Keratinocyte (primary cell): ENCODE measurements around the gene BBX. TPM values are rescaled to one million over a fixed set of nuclear protein-coding genes. Genes with fewer than 3 reads are reported as not detected.

Experiments
- DNase-seq: peaks from one replicate; pipeline ENCODE4 v3.0.0-alpha.2; 2011; ENCODE audit warnings: low read depth, missing footprints, low spot score
- FAIRE-seq: peaks from 2 replicates; lab custom pipeline; 2011; peaks lifted over from hg19 to GRCh38; lab: Jason Lieb, UNC
- H2AFZ ChIP-seq: 2 replicates; pipeline ENCODE4 v1.6.0; 2012; ENCODE audit warnings: low read length, control low read depth, inconsistent platforms; ENCODE audit not compliant: control insufficient read depth
- H3K27ac ChIP-seq: 2 replicates; pipeline ENCODE4 v1.5.1; 2011; ENCODE audit warnings: low read length; ENCODE audit not compliant: control insufficient read depth, insufficient read depth
- H3K27me3 ChIP-seq: 3 replicates; pipeline ENCODE4 v1.6.0; 2011; ENCODE audit warnings: low read length; ENCODE audit not compliant: control insufficient read depth, insufficient read depth; ENCODE audit errors: extremely low read depth
- H3K36me3 ChIP-seq, 2 experiments: 2 replicates in 1 of 2; 3 replicates in 1 of 2; pipeline ENCODE4 v1.5.1; 2011; ENCODE audit warnings: low read length in 2 of 2, mild to moderate bottlenecking in 1 of 2; ENCODE audit not compliant: control insufficient read depth in 2 of 2, insufficient read depth in 2 of 2; ENCODE audit errors: extremely low read depth in 1 of 2
- H3K4me1 ChIP-seq: 3 replicates; pipeline ENCODE4 v1.5.1; 2011; ENCODE audit warnings: low read length; ENCODE audit not compliant: control insufficient read depth, insufficient read depth; ENCODE audit errors: extremely low read depth
- H3K4me2 ChIP-seq: 3 replicates; pipeline ENCODE4 v1.6.0; 2011; ENCODE audit warnings: low read depth, low read length; ENCODE audit not compliant: control insufficient read depth, insufficient read depth; ENCODE audit errors: extremely low read depth
- H3K4me3 ChIP-seq, 3 experiments: fragments of 200-600 bp in 1 of 3; sonication (generic) in 1 of 3; 2 replicates in 2 of 3; 3 replicates in 1 of 3; pipeline ENCODE4 v1.5.1; 2011 to 2016; ENCODE audit warnings: low read length in 3 of 3, mild to moderate bottlenecking in 3 of 3, control low read depth in 2 of 3, inconsistent platforms in 1 of 3, low read depth in 1 of 3, mixed read lengths in 1 of 3, mixed run types in 1 of 3, moderate library complexity in 1 of 3; ENCODE audit not compliant: control insufficient read depth in 2 of 3, insufficient read depth in 2 of 3; ENCODE audit errors: extremely low read depth in 1 of 3
- H3K79me2 ChIP-seq: 2 replicates; pipeline ENCODE4 v1.6.0; 2012; ENCODE audit warnings: low read length; ENCODE audit not compliant: control insufficient read depth, insufficient read depth
- H3K9ac ChIP-seq: 3 replicates; pipeline ENCODE4 v1.6.0; 2011; ENCODE audit warnings: low read length; ENCODE audit not compliant: control insufficient read depth, insufficient read depth; ENCODE audit errors: extremely low read depth
- H3K9me1 ChIP-seq: 3 replicates; pipeline ENCODE4 v1.6.0; 2011; ENCODE audit warnings: low read length; ENCODE audit not compliant: control insufficient read depth, insufficient read depth; ENCODE audit errors: extremely low read depth
- H3K9me3 ChIP-seq: 2 replicates; pipeline ENCODE4 v1.5.1; 2012; ENCODE audit warnings: low read depth, low read length; ENCODE audit not compliant: control insufficient read depth
- H4K20me1 ChIP-seq: 3 replicates; pipeline ENCODE4 v1.6.0; 2011; ENCODE audit warnings: low read length; ENCODE audit not compliant: control insufficient read depth, insufficient read depth; ENCODE audit errors: extremely low read depth
- EZH2 ChIP-seq: IDR thresholded peaks from one replicate; pipeline ENCODE4 v1.6.1; 2012; ENCODE audit warnings: inconsistent platforms, mild to moderate bottlenecking, low read length, moderate library complexity
- dilution Hi-C: fragments of 300-500 bp; cut with MboI; formaldehyde crosslinking; loops from one replicate; pipeline ENCODE4 v1.7.0; 2020; ENCODE audit warnings: low sequenced_read_pairs; ENCODE audit not compliant: extremely low pct_ligation_motif_present
- polyA plus RNA-seq, 5 experiments: library from polyadenylated mRNA; depleted of rRNA in 3 of 5; stranded (reverse) in 3 of 5; stranded (forward) in 1 of 5; unstranded in 1 of 5; fragments of >200 nt; gene quantifications; 1 replicate in 1 of 5; 2 replicates in 3 of 5; 3 replicates in 1 of 5; pipeline versions ENCODE4 v1.2.1 to v1.2.3, GENCODE V29; 2011 to 2012; ENCODE audit warnings: missing spikeins in 2 of 5, low read depth in 1 of 5, low replicate concordance in 1 of 5
- TF ChIP-seq, protein P1 (sequence below), 3 experiments: IDR thresholded peaks in 1 of 3; conservative IDR thresholded peaks in 1 of 3; optimal IDR thresholded peaks in 1 of 3; 2 replicates in 2 of 3; 3 replicates in 1 of 3; pipeline versions ENCODE3 to v1.5.1; 2011; ENCODE audit warnings: low read length in 3 of 3, mild to moderate bottlenecking in 3 of 3, moderate library complexity in 2 of 3, control low read depth in 1 of 3, inconsistent platforms in 1 of 3; ENCODE audit not compliant: insufficient read depth in 2 of 3; ENCODE audit errors: extremely low read depth in 1 of 3

Gene BBX
- polyA plus RNA-seq, 1 donor (not counting 4 experiments of a cell fraction or from before 2014, with no cell fraction given): 43.4 TPM

- Histone ChIP-seq H3K36me3 (no peaks in the 10 kb centered on the region), H4K20me1 (no peaks in the 10 kb centered on the region), H3K9me3 (no peaks in the 10 kb centered on the region), H3K4me3 (no peak overlapping the region), H3K27me3 (peaks cover 5% of the 10 kb centered on the region), H3K9me1 (no peaks in the 10 kb centered on the region), H3K27ac (no peak overlapping the region), H3K9ac (no peak overlapping the region), H2AFZ (no peak overlapping the region), H3K4me2 (no peak overlapping the region), H3K79me2 (no peaks in the 10 kb centered on the region), H3K4me1 (no peaks in the 10 kb centered on the region)
- FAIRE-seq (no peak), DNase-seq (no peak)
- TF ChIP-seq, protein P1, sequence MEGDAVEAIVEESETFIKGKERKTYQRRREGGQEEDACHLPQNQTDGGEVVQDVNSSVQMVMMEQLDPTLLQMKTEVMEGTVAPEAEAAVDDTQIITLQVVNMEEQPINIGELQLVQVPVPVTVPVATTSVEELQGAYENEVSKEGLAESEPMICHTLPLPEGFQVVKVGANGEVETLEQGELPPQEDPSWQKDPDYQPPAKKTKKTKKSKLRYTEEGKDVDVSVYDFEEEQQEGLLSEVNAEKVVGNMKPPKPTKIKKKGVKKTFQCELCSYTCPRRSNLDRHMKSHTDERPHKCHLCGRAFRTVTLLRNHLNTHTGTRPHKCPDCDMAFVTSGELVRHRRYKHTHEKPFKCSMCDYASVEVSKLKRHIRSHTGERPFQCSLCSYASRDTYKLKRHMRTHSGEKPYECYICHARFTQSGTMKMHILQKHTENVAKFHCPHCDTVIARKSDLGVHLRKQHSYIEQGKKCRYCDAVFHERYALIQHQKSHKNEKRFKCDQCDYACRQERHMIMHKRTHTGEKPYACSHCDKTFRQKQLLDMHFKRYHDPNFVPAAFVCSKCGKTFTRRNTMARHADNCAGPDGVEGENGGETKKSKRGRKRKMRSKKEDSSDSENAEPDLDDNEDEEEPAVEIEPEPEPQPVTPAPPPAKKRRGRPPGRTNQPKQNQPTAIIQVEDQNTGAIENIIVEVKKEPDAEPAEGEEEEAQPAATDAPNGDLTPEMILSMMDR (optimal IDR thresholded peaks at IDR 0.05 in 1 of 3, IDR thresholded peaks at IDR 0.05 in 1 of 3, conservative IDR thresholded peaks at IDR 0.05 in 1 of 3; ENCODE audit: extremely low read depth in 1 of 3, insufficient read depth in 2 of 3, low read length in 3 of 3): no peak
- TF ChIP-seq EZH2: no peak
- dilution Hi-C loops: no loop called here
These were observed 302.8 kb downstream of the BBX start for GRCh38 chr3:107825556-107825955.

- no peak overlapping the region for H3K4me3 ChIP-seq
- H2AFZ ChIP-seq: no peak overlapping the region
- TF ChIP-seq, protein P1 (optimal IDR thresholded peaks at IDR 0.05 in 1 of 3, IDR thresholded peaks at IDR 0.05 in 1 of 3, conservative IDR thresholded peaks at IDR 0.05 in 1 of 3; ENCODE audit: extremely low read depth in 1 of 3, insufficient read depth in 2 of 3, low read length in 3 of 3): no peak
- no peak for TF ChIP-seq EZH2
- no peaks in the 10 kb centered on the region for H3K9me3 ChIP-seq
- no peak for FAIRE-seq
- no peak overlapping the region for H3K4me2 ChIP-seq
- no peak overlapping the region for H3K27ac ChIP-seq
- no peak for DNase-seq
- peaks cover 5% of the 10 kb centered on the region for H3K27me3 ChIP-seq
- dilution Hi-C loops: no loop called here
- no peak overlapping the region for H3K9ac ChIP-seq
- no peaks in the 10 kb centered on the region for H4K20me1 ChIP-seq
- no peaks in the 10 kb centered on the region for H3K4me1 ChIP-seq
- H3K36me3 ChIP-seq: no peaks in the 10 kb centered on the region
- H3K79me2 ChIP-seq: no peaks in the 10 kb centered on the region
- H3K9me1 ChIP-seq: no peaks in the 10 kb centered on the region
These were observed 304.0 kb downstream of the BBX start for GRCh38 chr3:107826727-107827126.
